HG03439 (cell line): Measurements from ENCODE around the gene GNPTAB.

Source experiments
- ATAC-seq: cut with Tn5 transposase; IDR thresholded peaks from one replicate; pipeline ENCODE4 v1.9.1; 2021; ENCODE audit warnings: mild to moderate bottlenecking, moderate library complexity; ENCODE audit not compliant: unreplicated experiment

GNPTAB gene

GRCh38 chr12:101697930-101698799 lies 132.6 kb downstream of the GNPTAB start:
- peak; percentile 35 for ATAC-seq

DNA sequence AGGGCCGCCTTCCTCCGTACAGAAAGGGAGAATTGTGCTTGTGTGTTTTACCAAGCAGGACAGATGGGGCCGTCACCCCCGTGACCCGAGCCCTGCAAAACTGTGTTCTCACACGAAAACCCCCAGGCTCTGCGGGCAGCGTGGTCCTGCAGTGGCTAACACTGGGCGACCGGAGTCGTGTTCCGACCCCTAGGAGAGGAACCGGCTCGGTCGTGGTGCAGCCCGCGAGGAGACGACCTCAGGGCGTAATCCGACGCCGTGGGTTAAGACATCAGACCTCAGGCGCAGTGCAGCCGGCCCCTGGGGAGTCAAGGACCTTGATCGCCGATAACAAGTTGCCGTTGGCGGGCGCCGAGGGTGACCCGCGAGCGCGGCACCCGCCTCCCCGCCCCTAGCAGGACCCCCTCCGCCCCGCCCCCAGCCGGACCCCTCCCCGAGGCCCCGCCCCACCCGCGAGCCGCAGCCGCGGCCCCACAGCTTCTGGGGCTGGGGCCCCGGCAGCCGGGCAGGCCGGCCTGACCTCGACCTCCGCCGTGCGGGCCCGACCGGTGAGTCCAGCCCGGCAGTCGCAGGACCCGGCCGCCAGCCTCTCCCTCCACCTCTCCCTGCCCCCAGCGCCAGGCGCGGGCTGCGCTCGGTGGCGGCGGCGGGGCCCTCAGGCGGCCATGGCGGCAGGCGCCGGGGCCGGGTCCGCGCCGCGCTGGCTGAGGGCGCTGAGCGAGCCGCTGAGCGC lies 133.4 kb downstream of the GNPTAB start, which contains the start of gene CHPT1:
Gene CHPT1, plus strand, starts transcription at position 444 of the 733 bp plus-strand sequence. Its CDS starts 222 bp downstream, at position 666.
- ATAC-seq: peak; percentile 69

GRCh38 chr12:101696251-101697196 lies 134.2 kb downstream of the GNPTAB start:
- ATAC-seq: no peak

DNA sequence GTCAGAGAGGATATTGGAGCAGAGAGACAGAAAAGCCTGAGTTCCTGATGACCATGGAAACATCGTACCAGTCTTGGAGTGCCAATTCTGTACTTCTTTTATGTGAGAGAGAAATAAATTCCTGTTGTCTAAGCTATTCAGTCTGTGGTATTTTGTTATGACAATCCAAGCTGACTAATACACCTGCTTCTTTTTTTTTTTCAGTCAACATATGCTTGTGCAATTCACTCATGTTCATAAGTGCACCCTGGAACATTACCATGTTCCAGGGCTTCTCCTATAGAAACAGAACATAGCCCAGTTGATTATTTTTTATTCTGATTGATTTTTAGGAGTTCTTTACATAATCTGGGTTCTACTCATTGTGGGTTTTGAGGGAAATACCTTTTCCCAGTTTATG lies 135.1 kb downstream of the GNPTAB start:
- no peak for ATAC-seq
